ENCODE measurements around the gene DNLZ.

Gene DNLZ

GRCh38 chr9:136344544-136345280, 18.8 kb downstream of the DNLZ start:
- TF ChIP-seq POLR2AphosphoS5 (IDR thresholded peaks at IDR 0.05; ENCODE audit: low read depth, low read length), result no peak
- no peak for TF ChIP-seq FOXP2 (optimal IDR thresholded peaks at IDR 0.05; ENCODE audit: borderline replicate concordance, extremely low read depth, extremely low read length, insufficient read depth)
- no peak for TF ChIP-seq SIN3A (IDR thresholded peaks at IDR 0.05; ENCODE audit: borderline replicate concordance, insufficient read depth, low read length)
- TF ChIP-seq, protein P1, sequence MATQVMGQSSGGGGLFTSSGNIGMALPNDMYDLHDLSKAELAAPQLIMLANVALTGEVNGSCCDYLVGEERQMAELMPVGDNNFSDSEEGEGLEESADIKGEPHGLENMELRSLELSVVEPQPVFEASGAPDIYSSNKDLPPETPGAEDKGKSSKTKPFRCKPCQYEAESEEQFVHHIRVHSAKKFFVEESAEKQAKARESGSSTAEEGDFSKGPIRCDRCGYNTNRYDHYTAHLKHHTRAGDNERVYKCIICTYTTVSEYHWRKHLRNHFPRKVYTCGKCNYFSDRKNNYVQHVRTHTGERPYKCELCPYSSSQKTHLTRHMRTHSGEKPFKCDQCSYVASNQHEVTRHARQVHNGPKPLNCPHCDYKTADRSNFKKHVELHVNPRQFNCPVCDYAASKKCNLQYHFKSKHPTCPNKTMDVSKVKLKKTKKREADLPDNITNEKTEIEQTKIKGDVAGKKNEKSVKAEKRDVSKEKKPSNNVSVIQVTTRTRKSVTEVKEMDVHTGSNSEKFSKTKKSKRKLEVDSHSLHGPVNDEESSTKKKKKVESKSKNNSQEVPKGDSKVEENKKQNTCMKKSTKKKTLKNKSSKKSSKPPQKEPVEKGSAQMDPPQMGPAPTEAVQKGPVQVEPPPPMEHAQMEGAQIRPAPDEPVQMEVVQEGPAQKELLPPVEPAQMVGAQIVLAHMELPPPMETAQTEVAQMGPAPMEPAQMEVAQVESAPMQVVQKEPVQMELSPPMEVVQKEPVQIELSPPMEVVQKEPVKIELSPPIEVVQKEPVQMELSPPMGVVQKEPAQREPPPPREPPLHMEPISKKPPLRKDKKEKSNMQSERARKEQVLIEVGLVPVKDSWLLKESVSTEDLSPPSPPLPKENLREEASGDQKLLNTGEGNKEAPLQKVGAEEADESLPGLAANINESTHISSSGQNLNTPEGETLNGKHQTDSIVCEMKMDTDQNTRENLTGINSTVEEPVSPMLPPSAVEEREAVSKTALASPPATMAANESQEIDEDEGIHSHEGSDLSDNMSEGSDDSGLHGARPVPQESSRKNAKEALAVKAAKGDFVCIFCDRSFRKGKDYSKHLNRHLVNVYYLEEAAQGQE (IDR thresholded peaks at IDR 0.05; ENCODE audit: insufficient read depth in 1 of 2, low read depth in 2 of 2, low read length in 2 of 2), result no peak
- no peak for TF ChIP-seq TAF1 (IDR thresholded peaks at IDR 0.05; ENCODE audit: borderline replicate concordance, insufficient read depth, low read length)

GRCh38 chr9:136343884-136344269, 19.7 kb downstream of the DNLZ start:
- no peak for TF ChIP-seq TAF1 (IDR thresholded peaks at IDR 0.05; ENCODE audit: borderline replicate concordance, insufficient read depth, low read length)
- TF ChIP-seq POLR2AphosphoS5 (IDR thresholded peaks at IDR 0.05; ENCODE audit: low read depth, low read length), result no peak
- TF ChIP-seq, protein P1 (IDR thresholded peaks at IDR 0.05; ENCODE audit: insufficient read depth in 1 of 2, low read depth in 2 of 2, low read length in 2 of 2), result no peak
- TF ChIP-seq SIN3A (IDR thresholded peaks at IDR 0.05; ENCODE audit: borderline replicate concordance, insufficient read depth, low read length), result no peak
- TF ChIP-seq FOXP2 (optimal IDR thresholded peaks at IDR 0.05; ENCODE audit: borderline replicate concordance, extremely low read depth, extremely low read length, insufficient read depth), result no peak

GRCh38 chr9:136343121-136343883, 20.2 kb downstream of the DNLZ start:
- TF ChIP-seq, protein P1 (IDR thresholded peaks at IDR 0.05; ENCODE audit: insufficient read depth in 1 of 2, low read depth in 2 of 2, low read length in 2 of 2), result no peak
- no peak for TF ChIP-seq SIN3A (IDR thresholded peaks at IDR 0.05; ENCODE audit: borderline replicate concordance, insufficient read depth, low read length)
- TF ChIP-seq FOXP2 (optimal IDR thresholded peaks at IDR 0.05; ENCODE audit: borderline replicate concordance, extremely low read depth, extremely low read length, insufficient read depth), result no peak
- no peak for TF ChIP-seq POLR2AphosphoS5 (IDR thresholded peaks at IDR 0.05; ENCODE audit: low read depth, low read length)
- no peak for TF ChIP-seq TAF1 (IDR thresholded peaks at IDR 0.05; ENCODE audit: borderline replicate concordance, insufficient read depth, low read length)

DNA sequence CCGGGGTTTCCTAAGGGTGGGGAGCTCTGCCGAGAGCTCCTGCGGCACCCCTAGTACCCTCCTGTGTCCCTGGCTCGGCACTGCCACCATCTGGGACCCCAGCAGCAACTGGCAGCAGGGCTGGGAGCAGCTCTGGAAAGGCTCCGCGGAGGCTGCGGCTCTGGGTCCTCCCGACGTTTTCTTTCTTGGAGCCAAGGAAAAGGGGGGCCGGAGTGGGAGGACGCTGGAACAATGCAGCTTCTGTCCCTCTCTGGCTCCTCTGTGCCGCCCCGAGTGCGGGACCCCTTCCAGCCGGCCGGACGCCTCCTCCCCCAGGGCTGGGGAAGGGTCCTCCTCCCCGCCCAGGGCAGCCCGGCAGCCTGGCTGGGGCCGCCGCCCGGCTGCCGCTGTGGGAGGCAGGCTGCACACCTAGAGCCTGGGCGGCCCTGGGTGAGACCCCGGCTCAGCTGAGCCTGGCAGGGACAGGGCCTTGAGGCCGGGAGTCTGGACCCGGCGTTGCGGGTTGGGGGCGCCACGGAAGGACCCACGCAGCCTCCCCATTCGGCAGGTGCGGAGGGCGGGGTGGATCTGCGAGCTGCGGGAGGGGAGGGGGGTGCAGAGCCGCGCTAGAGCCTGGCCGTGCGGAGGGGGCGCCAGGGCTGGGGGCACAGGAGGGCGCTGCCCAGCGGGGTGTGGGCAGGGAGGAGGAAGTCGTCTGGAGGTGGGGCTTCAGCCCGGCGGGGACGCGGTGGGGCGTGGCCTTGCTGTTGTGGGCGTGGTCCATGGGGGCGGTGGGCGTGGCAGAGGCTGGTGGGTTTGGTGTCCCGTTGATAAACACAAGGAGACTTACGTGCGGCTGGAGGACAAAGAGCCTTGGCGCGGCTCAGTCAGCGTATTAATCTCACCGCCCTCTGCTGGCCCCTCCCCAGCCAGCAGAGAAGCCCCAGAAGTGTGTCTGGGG, 21.1 kb downstream of the DNLZ start:
- no peak for TF ChIP-seq SIN3A (IDR thresholded peaks at IDR 0.05; ENCODE audit: borderline replicate concordance, insufficient read depth, low read length)
- TF ChIP-seq FOXP2 (optimal IDR thresholded peaks at IDR 0.05; ENCODE audit: borderline replicate concordance, extremely low read depth, extremely low read length, insufficient read depth), result no peak
- TF ChIP-seq, protein P1 (IDR thresholded peaks at IDR 0.05; ENCODE audit: insufficient read depth in 1 of 2, low read depth in 2 of 2, low read length in 2 of 2), result no peak
- TF ChIP-seq TAF1 (IDR thresholded peaks at IDR 0.05; ENCODE audit: borderline replicate concordance, insufficient read depth, low read length), result no peak
- TF ChIP-seq POLR2AphosphoS5 (IDR thresholded peaks at IDR 0.05; ENCODE audit: low read depth, low read length), result no peak

Measured in PFSK-1 (cell line).